ENCODE results near the gene LIPC. TPM values are rescaled to one million over a fixed set of nuclear protein-coding genes. Genes with fewer than 3 reads are reported as not detected.

LIPC gene
- total and polyA plus RNA-seq, 10 of the 15 experiments (the other 5 are each of a cell fraction or from before 2014, with no cell fraction given), result 0.06 to 0.31 (median 0.16) TPM; not detected in 1

- no peak for TF ChIP-seq IRF3 (IDR thresholded peaks at IDR 0.05)
- TF ChIP-seq RAD51 (IDR thresholded peaks at IDR 0.05), result no peak
- TF ChIP-seq TCF12 (IDR thresholded peaks at IDR 0.05; ENCODE audit: low read depth, low read length), result no peak
- TF ChIP-seq EZH2 (IDR thresholded peaks at IDR 0.05; ENCODE audit: borderline replicate concordance, control insufficient read depth, low read depth, low read length), result no peak
- TF ChIP-seq EP300 (IDR thresholded peaks at IDR 0.05; ENCODE audit: borderline replicate concordance in 1 of 2, control insufficient read depth in 1 of 2, low read depth in 2 of 2, low read length in 2 of 2), result no peak
- no peak for TF ChIP-seq ZZZ3 (IDR thresholded peaks at IDR 0.05; ENCODE audit: control insufficient read depth, insufficient read length, low read depth)
- TF ChIP-seq RUNX3 (IDR thresholded peaks at IDR 0.05; ENCODE audit: low read length), result no peak
These were observed 48.1 kb downstream of the LIPC start (continued) for GRCh38 chr15:58479941-58480340.

- POLR2A ChIA-PET, result no interaction called here
- RAD21 ChIA-PET (ENCODE audit: unreplicated experiment), result no interaction called here
These were observed 51.6 kb downstream of the LIPC start for GRCh38 chr15:58483376-58483775.

More at GRCh38 chr15:58483376-58483775, 51.6 kb downstream of the LIPC start:
- ATAC-seq, result no peak
- Histone ChIP-seq H3K4me1 (ENCODE audit: control insufficient read depth, insufficient read depth, low read length) (no peaks in the 10 kb centered on the region), H3K27me3 (replicated peaks in 1 of 2; ENCODE audit: control insufficient read depth in 2 of 2, insufficient read depth in 2 of 2, low read length in 1 of 2) (no peaks in the 10 kb centered on the region), H2AFZ (ENCODE audit: control insufficient read depth, low read depth, low read length) (no peak overlapping the region), H4K20me1 (ENCODE audit: control insufficient read depth, insufficient read depth) (no peaks in the 10 kb centered on the region), H3K9ac (ENCODE audit: control insufficient read depth, insufficient read depth, low read length) (no peak overlapping the region), H3K27ac (ENCODE audit: control insufficient read depth, insufficient read depth) (no peak overlapping the region), H3K36me3 (ENCODE audit: control insufficient read depth in 2 of 2, insufficient read depth in 2 of 2, low read length in 1 of 2) (no peaks in the 10 kb centered on the region), H3K79me2 (ENCODE audit: control insufficient read depth, insufficient read depth, low read length) (no peaks in the 10 kb centered on the region), H3K4me3 (no peak overlapping the region), H3K4me2 (ENCODE audit: control insufficient read depth, insufficient read depth) (no peak overlapping the region), H3K9me3 (replicated peaks; ENCODE audit: control insufficient read depth, insufficient read depth, low read length) (no peaks in the 10 kb centered on the region)
- no peak for DNase-seq (ENCODE audit: low read depth, low spot score)
- WGBS (ENCODE audit: insufficient coverage, insufficient replicate concordance, low lambda C conversion rate, missing lambda C conversion rate), result 15% methylated on average over 3 of the region's 3 CpGs
- no peak for TF ChIP-seq MYB (IDR thresholded peaks at IDR 0.05; ENCODE audit: borderline replicate concordance, low read depth, low read length)
- TF ChIP-seq HDGF (IDR thresholded peaks at IDR 0.05), result no peak
- TF ChIP-seq BRCA1 (IDR thresholded peaks at IDR 0.05; ENCODE audit: low read depth, low read length), result no peak
- no peak for TF ChIP-seq MTA3 (IDR thresholded peaks at IDR 0.05; ENCODE audit: borderline replicate concordance, low read length)
- TF ChIP-seq PML (IDR thresholded peaks at IDR 0.05; ENCODE audit: low read length), result no peak
- TF ChIP-seq ESRRA (IDR thresholded peaks at IDR 0.05; ENCODE audit: low read length), result no peak
- TF ChIP-seq BCLAF1 (IDR thresholded peaks at IDR 0.05), result no peak
- no peak for TF ChIP-seq SIN3A (IDR thresholded peaks at IDR 0.05; ENCODE audit: low read depth, low read length)
- intact Hi-C loops (cut with micrococcal nuclease; ENCODE audit: unreplicated experiment) (no loop called here), in situ Hi-C loops (cut with MboI) (no loop called here)
- ChIA-PET CTCF (interaction anchor here (0.6 kb wide), 1 partner anchor 398 kb away, joined by 3 read pairs; no protein-coding TSS in a partner anchor), SMC1A (ENCODE audit: uncharacterized antibody, unreplicated experiment) (interaction anchor here (0.7 to 1.0 kb wide), 3 partner anchors 10 to 48 kb away, joined by 3 to 6 read pairs (median 4); no protein-coding TSS in a partner anchor)
- BruUV-seq (replicated peaks), result no TSS peak
- no peak for FAIRE-seq

Measured in GM12878 (cell line).